K562 (cell line): ENCODE results near the gene ERO1B. TPM values are rescaled to one million over a fixed set of nuclear protein-coding genes. Genes with fewer than 3 reads are reported as not detected.

ENCODE experiments used
- BHLHE40 ChIP-seq: IDR thresholded peaks from 2 replicates; pipeline ENCODE4 v1.6.1; 2011; ENCODE audit warnings: low read length, improper control_type of control experiment
- CBX3 ChIP-seq, 2 experiments: IDR thresholded peaks; 1 replicate in 1 of 2; 2 replicates in 1 of 2; pipeline ENCODE4 v1.6.1; 2012; ENCODE audit warnings: inconsistent platforms in 2 of 2, low read length in 2 of 2, borderline replicate concordance in 1 of 2, control low read depth in 1 of 2
- DMBX1 ChIP-seq: fragments of 250-450 bp; sonication (Bioruptor Pico); IDR thresholded peaks from 2 replicates; pipeline ENCODE4 v1.8.0; 2022; ENCODE audit warnings: inconsistent platforms, mild to moderate bottlenecking, moderate library complexity, borderline replicate concordance
- DPF2 ChIP-seq: fragments of 450-650 bp; IDR thresholded peaks from 2 replicates; pipeline ENCODE4 v1.6.1; 2016
- ETV6 ChIP-seq, 3 experiments: fragments of 150-350 bp in 1 of 3; sonication (generic) in 1 of 3; formaldehyde crosslinking in 1 of 3; IDR thresholded peaks; 2 replicates each; pipeline versions ENCODE4 v1.6.1 to v1.8.0; 2014 to 2022; ENCODE audit warnings: borderline replicate concordance in 2 of 3, low read depth in 2 of 3, antibody characterized with exemption in 1 of 3, low read length in 1 of 3, mild to moderate bottlenecking in 1 of 3, missing genetic modification reagents in 1 of 3
- GABPB2 ChIP-seq: fragments of 250-450 bp; sonication (Bioruptor Pico); conservative IDR thresholded peaks from 2 replicates; pipeline ENCODE4 v1.5.1; 2021; ENCODE audit warnings: mild to moderate bottlenecking
- NKRF ChIP-seq: fragments of 450-650 bp; IDR thresholded peaks from 2 replicates; pipeline ENCODE4 v1.6.1; 2016; ENCODE audit warnings: borderline replicate concordance
- NR4A1 ChIP-seq, 2 experiments: fragments of 250-450 bp in 1 of 2; fragments of 450-650 bp in 1 of 2; sonication (Bioruptor Pico) in 1 of 2; IDR thresholded peaks; 2 replicates each; pipeline versions ENCODE4 v1.4.0 to v1.6.1; 2016 to 2020; ENCODE audit warnings: mild to moderate bottlenecking in 2 of 2, missing compliant biosample characterization in 1 of 2, missing genetic modification characterization in 1 of 2, moderate library complexity in 1 of 2
- RB1 ChIP-seq: fragments of 450-650 bp; IDR thresholded peaks from 2 replicates; pipeline ENCODE4 v1.6.1; 2017; ENCODE audit warnings: low read depth, mild to moderate bottlenecking
- SETDB1 ChIP-seq: IDR thresholded peaks from one replicate; pipeline ENCODE4 v1.6.1; 2012; ENCODE audit warnings: low read length, control low read depth, inconsistent platforms
- SMAD4 ChIP-seq: fragments of 250-450 bp; sonication (Bioruptor Pico); conservative IDR thresholded peaks from 2 replicates; pipeline ENCODE4 v1.8.0; 2021; ENCODE audit warnings: inconsistent platforms, mild to moderate bottlenecking, moderate library complexity
- SUPT5H ChIP-seq: fragments of 450-650 bp; IDR thresholded peaks from 2 replicates; pipeline ENCODE4 v1.6.1; 2016
- ZNF146 ChIP-seq: IDR thresholded peaks from one replicate; pipeline ENCODE4 v1.6.1; 2018; ENCODE audit warnings: missing compliant biosample characterization; ENCODE audit not compliant: unreplicated experiment
- ZNF583 ChIP-seq: fragments of 250-450 bp; sonication (Bioruptor Pico); IDR thresholded peaks from 2 replicates; pipeline ENCODE4 v1.4.0; 2020
- polyA plus RNA-seq, 8 experiments: library from polyadenylated mRNA; depleted of rRNA in 4 of 8; stranded (reverse) in 5 of 8; unstranded in 3 of 8; fragments of >200 nt; fragmentation: Nextera tagmentation in 2 of 8; fragmentation: Illumina TruSeq in 1 of 8; extraction: Ambion mirVana in 2 of 8; extraction: Trizol in 1 of 8; gene quantifications; 2 replicates each; pipeline versions ENCODE4 v1.2.1 to v1.2.3, GENCODE V29; 2011 to 2014; ENCODE audit warnings: inconsistent platforms in 1 of 8, missing spikeins in 1 of 8
- total RNA-seq, 7 experiments: library from RNA; depleted of rRNA in 6 of 7; stranded (reverse); fragments of >200 nt in 6 of 7; fragmentation: Illumina TruSeq in 2 of 7; extraction: Trizol in 2 of 7; gene quantifications; 2 replicates each; pipeline versions ENCODE4 v1.2.1 to v1.2.3, GENCODE V29; 2011 to 2021; ENCODE audit warnings: low replicate concordance in 1 of 7
- TF ChIP-seq, protein P1 (sequence below): sonication (generic); formaldehyde crosslinking; IDR thresholded peaks from 2 replicates; pipeline ENCODE4 v1.8.0; 2022; ENCODE audit warnings: missing genetic modification reagents, mild to moderate bottlenecking, borderline replicate concordance
- TF ChIP-seq, protein P2 (sequence below): fragments of 450-650 bp; IDR thresholded peaks from 2 replicates; pipeline ENCODE4 v1.6.1; 2016; ENCODE audit warnings: low read depth

ERO1B gene
- total and polyA plus RNA-seq, 9 of the 15 experiments (the other 6 are each of a cell fraction or from before 2014, with no cell fraction given), result 0.59 to 6.4 (median 4.2) TPM

DNA sequence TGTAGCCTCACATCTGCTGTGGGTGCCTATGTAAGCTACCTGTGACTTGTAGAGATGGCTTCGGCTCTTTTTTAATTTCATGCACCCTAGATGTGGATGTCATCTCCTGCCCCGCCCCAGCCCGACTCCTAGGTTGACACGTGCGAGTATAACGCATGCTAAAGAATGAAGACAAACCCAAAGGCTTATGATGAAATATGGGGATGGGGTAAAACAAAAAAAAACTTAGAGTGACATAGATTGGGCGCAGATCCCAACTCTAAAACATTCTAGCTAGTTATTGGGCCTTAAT is 613 bp upstream of the ERO1B start (continued):
- TF ChIP-seq, protein P1, sequence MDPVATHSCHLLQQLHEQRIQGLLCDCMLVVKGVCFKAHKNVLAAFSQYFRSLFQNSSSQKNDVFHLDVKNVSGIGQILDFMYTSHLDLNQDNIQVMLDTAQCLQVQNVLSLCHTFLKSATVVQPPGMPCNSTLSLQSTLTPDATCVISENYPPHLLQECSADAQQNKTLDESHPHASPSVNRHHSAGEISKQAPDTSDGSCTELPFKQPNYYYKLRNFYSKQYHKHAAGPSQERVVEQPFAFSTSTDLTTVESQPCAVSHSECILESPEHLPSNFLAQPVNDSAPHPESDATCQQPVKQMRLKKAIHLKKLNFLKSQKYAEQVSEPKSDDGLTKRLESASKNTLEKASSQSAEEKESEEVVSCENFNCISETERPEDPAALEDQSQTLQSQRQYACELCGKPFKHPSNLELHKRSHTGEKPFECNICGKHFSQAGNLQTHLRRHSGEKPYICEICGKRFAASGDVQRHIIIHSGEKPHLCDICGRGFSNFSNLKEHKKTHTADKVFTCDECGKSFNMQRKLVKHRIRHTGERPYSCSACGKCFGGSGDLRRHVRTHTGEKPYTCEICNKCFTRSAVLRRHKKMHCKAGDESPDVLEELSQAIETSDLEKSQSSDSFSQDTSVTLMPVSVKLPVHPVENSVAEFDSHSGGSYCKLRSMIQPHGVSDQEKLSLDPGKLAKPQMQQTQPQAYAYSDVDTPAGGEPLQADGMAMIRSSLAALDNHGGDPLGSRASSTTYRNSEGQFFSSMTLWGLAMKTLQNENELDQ (CRISPR knock-in tag), result 0 out of 2 replicates have a peak, but pooled peaks have one; percentile 4
- no peak for TF ChIP-seq SETDB1
- TF ChIP-seq SUPT5H, result no peak
- TF ChIP-seq SMAD4 (CRISPR knock-in tag), result 0 out of 2 replicates have a peak, but pooled peaks have one; percentile 24
- no peak for TF ChIP-seq RB1
- TF ChIP-seq ZNF146 (CRISPR knock-in tag), result no peak
- peak in 1 of 2 experiments; percentile 50; a peak in 1 of 3 replicates for TF ChIP-seq CBX3 (IDR thresholded peaks at IDR 0.05; ENCODE audit: borderline replicate concordance in 1 of 2, low read length in 2 of 2)
- peak; percentile 61 for TF ChIP-seq BHLHE40
- TF ChIP-seq ETV6 (IDR thresholded peaks at IDR 0.05; ENCODE audit: borderline replicate concordance in 1 of 2, low read depth in 2 of 2, low read length in 1 of 2), result no peak
- TF ChIP-seq ETV6 (CRISPR knock-in tag; IDR thresholded peaks at IDR 0.05; ENCODE audit: borderline replicate concordance), result no peak
- TF ChIP-seq DPF2, result peak; percentile 49
- peak; percentile 78; the same call in 1 of the 2 replicates for TF ChIP-seq NKRF
- peak; percentile 37; the same call in 1 of the 2 replicates for TF ChIP-seq ZNF583
- TF ChIP-seq, protein P2, sequence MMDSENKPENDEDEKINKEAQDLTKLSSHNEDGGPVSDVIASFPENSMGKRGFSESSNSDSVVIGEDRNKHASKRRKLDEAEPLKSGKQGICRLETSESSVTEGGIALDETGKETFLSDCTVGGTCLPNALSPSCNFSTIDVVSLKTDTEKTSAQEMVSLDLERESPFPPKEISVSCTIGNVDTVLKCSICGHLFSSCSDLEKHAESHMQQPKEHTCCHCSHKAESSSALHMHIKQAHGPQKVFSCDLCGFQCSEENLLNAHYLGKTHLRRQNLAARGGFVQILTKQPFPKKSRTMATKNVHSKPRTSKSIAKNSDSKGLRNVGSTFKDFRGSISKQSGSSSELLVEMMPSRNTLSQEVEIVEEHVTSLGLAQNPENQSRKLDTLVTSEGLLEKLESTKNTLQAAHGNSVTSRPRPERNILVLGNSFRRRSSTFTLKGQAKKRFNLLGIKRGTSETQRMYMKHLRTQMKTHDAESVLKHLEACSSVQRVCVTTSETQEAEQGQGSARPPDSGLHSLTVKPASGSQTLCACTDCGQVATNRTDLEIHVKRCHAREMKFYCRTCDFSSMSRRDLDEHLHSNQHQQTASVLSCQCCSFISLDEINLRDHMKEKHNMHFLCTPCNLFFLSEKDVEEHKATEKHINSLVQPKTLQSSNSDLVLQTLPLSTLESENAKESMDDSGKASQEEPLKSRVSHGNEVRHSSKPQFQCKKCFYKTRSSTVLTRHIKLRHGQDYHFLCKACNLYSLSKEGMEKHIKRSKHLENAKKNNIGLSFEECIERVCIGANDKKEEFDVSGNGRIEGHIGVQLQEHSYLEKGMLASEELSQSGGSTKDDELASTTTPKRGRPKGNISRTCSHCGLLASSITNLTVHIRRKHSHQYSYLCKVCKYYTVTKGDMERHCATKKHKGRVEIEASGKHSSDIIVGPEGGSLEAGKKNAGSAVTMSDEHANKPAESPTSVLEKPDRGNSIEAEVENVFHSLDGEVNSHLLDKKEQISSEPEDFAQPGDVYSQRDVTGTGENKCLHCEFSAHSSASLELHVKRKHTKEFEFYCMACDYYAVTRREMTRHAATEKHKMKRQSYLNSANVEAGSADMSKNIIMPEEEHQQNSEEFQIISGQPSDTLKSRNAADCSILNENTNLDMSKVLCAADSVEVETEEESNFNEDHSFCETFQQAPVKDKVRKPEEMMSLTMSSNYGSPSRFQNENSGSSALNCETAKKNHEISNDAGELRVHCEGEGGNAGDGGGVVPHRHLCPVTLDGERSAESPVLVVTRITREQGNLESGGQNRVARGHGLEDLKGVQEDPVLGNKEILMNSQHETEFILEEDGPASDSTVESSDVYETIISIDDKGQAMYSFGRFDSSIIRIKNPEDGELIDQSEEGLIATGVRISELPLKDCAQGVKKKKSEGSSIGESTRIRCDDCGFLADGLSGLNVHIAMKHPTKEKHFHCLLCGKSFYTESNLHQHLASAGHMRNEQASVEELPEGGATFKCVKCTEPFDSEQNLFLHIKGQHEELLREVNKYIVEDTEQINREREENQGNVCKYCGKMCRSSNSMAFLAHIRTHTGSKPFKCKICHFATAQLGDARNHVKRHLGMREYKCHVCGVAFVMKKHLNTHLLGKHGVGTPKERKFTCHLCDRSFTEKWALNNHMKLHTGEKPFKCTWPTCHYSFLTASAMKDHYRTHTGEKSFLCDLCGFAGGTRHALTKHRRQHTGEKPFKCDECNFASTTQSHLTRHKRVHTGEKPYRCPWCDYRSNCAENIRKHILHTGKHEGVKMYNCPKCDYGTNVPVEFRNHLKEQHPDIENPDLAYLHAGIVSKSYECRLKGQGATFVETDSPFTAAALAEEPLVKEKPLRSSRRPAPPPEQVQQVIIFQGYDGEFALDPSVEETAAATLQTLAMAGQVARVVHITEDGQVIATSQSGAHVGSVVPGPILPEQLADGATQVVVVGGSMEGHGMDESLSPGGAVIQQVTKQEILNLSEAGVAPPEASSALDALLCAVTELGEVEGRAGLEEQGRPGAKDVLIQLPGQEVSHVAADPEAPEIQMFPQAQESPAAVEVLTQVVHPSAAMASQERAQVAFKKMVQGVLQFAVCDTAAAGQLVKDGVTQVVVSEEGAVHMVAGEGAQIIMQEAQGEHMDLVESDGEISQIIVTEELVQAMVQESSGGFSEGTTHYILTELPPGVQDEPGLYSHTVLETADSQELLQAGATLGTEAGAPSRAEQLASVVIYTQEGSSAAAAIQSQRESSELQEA, result no peak
- TF ChIP-seq DMBX1 (CRISPR knock-in tag), result 0 out of 2 replicates have a peak, but pooled peaks have one; percentile 41
- TF ChIP-seq NR4A1 (CRISPR knock-in tag; IDR thresholded peaks at IDR 0.05), result no peak
- 0 out of 2 replicates have a peak, but pooled peaks have one; percentile 22 for TF ChIP-seq NR4A1 (tag; IDR thresholded peaks at IDR 0.05)
- TF ChIP-seq GABPB2 (CRISPR knock-in tag), result 0 out of 2 replicates have a peak, but pooled peaks have one; percentile 4
